ENCODE data around the gene EVPLL. TPM values are rescaled to one million over a fixed set of nuclear protein-coding genes. Genes with fewer than 3 reads are reported as not detected.

Gene EVPLL
- total RNA-seq (2021; ENCODE audit: unreplicated experiment) (not detected), Bru-seq, nascent RNA (not detected), BruChase-seq, experiment 1, labeled RNA remaining after a 2-hour chase (not detected), BruChase-seq, experiment 2, labeled RNA remaining after a 6-hour chase (percentile 8 among the genes with signal in this experiment)
- not detected for polyA plus RNA-seq (2012; ENCODE audit: insufficient read length)
- long read RNA-seq = 0 reads

- ATAC-seq (no peak), DNase-seq (ENCODE audit: low read depth, low spot score) (no peak)
- Histone ChIP-seq H3K27me3 (ENCODE audit: control insufficient read depth, insufficient read depth, low read length) (no peaks in the 10 kb centered on the region), H3K36me3 (ENCODE audit: control insufficient read depth, insufficient read depth, low read length) (no peaks in the 10 kb centered on the region), H3K4me1 (ENCODE audit: control insufficient read depth, insufficient read depth, low read length) (no peaks in the 10 kb centered on the region), H3K9me3 (ENCODE audit: control insufficient read depth, insufficient read depth, low read depth, low read length) (no peaks in the 10 kb centered on the region), H3K27ac (ENCODE audit: low read length) (no peak within 1 kb of the TSS), H3K4me3 (ENCODE audit: low read depth in 2 of 2, low read length in 2 of 2) (no peak within 1 kb of the TSS)
- intact Hi-C loops (cut with micrococcal nuclease; ENCODE audit: unreplicated experiment) = no loop called here
- in situ Hi-C loops (cut with HindIII; ENCODE audit: low pct_unique_long_range_greater_than_20kb, low sequenced_read_pairs) = no loop called here
- ChIA-PET POLR2A (no interaction called here), CTCF (no interaction called here)
- TF ChIP-seq TCF7L2 (IDR thresholded peaks at IDR 0.05; ENCODE audit: low read depth, low read length) = no peak
- no peak for TF ChIP-seq POLR2AphosphoS5 (IDR thresholded peaks at IDR 0.05; ENCODE audit: low read depth, low read length)
- no peak for TF ChIP-seq SIN3A (IDR thresholded peaks at IDR 0.05; ENCODE audit: borderline replicate concordance, insufficient read depth, low read depth, low read length)
- TF ChIP-seq, protein P1, sequence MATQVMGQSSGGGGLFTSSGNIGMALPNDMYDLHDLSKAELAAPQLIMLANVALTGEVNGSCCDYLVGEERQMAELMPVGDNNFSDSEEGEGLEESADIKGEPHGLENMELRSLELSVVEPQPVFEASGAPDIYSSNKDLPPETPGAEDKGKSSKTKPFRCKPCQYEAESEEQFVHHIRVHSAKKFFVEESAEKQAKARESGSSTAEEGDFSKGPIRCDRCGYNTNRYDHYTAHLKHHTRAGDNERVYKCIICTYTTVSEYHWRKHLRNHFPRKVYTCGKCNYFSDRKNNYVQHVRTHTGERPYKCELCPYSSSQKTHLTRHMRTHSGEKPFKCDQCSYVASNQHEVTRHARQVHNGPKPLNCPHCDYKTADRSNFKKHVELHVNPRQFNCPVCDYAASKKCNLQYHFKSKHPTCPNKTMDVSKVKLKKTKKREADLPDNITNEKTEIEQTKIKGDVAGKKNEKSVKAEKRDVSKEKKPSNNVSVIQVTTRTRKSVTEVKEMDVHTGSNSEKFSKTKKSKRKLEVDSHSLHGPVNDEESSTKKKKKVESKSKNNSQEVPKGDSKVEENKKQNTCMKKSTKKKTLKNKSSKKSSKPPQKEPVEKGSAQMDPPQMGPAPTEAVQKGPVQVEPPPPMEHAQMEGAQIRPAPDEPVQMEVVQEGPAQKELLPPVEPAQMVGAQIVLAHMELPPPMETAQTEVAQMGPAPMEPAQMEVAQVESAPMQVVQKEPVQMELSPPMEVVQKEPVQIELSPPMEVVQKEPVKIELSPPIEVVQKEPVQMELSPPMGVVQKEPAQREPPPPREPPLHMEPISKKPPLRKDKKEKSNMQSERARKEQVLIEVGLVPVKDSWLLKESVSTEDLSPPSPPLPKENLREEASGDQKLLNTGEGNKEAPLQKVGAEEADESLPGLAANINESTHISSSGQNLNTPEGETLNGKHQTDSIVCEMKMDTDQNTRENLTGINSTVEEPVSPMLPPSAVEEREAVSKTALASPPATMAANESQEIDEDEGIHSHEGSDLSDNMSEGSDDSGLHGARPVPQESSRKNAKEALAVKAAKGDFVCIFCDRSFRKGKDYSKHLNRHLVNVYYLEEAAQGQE (IDR thresholded peaks at IDR 0.05; ENCODE audit: insufficient read depth in 1 of 2, low read depth in 2 of 2, low read length in 1 of 2) = no peak
- TF ChIP-seq CTCF (IDR thresholded peaks at IDR 0.05) = no peak
- BruUV-seq (replicated peaks) = no TSS peak
Measured at GRCh38 chr17:18377437-18378204, at the start of gene EVPLL. Gene EVPLL (plus strand): TSS chr17:18377778. CDS start chr17:18380938, 3,160 bp downstream.

GRCh38 chr17:18328643-18329204 lies 48.9 kb upstream of the EVPLL start:
- Histone ChIP-seq H3K27ac (ENCODE audit: low read length) (no peak overlapping the region), H3K4me1 (ENCODE audit: control insufficient read depth, insufficient read depth, low read length) (no peaks in the 10 kb centered on the region), H3K9me3 (ENCODE audit: control insufficient read depth, insufficient read depth, low read depth, low read length) (no peaks in the 10 kb centered on the region), H3K4me3 (ENCODE audit: low read depth in 2 of 2, low read length in 2 of 2) (no peak overlapping the region), H3K36me3 (ENCODE audit: control insufficient read depth, insufficient read depth, low read length) (peaks cover 2% of the 10 kb centered on the region; the same call in 1 of the 2 replicates), H3K27me3 (ENCODE audit: control insufficient read depth, insufficient read depth, low read length) (no peaks in the 10 kb centered on the region)
- no peak for DNase-seq (ENCODE audit: low read depth, low spot score)
- no TSS peak for BruUV-seq (replicated peaks)
- ChIA-PET CTCF (no interaction called here), POLR2A (interaction anchor here (0.6 kb wide), 1 partner anchor 17 kb away, joined by 3 read pairs; no protein-coding TSS in a partner anchor)
- ATAC-seq = no peak
- in situ Hi-C loops (cut with HindIII; ENCODE audit: low pct_unique_long_range_greater_than_20kb, low sequenced_read_pairs) = no loop called here
- TF ChIP-seq TCF7L2 (IDR thresholded peaks at IDR 0.05; ENCODE audit: low read depth, low read length) = no peak
- no peak for TF ChIP-seq CTCF (IDR thresholded peaks at IDR 0.05)
- TF ChIP-seq, protein P1 (IDR thresholded peaks at IDR 0.05; ENCODE audit: insufficient read depth in 1 of 2, low read depth in 2 of 2, low read length in 1 of 2) = no peak
- TF ChIP-seq POLR2AphosphoS5 (IDR thresholded peaks at IDR 0.05; ENCODE audit: low read depth, low read length) = no peak
- no peak for TF ChIP-seq SIN3A (IDR thresholded peaks at IDR 0.05; ENCODE audit: borderline replicate concordance, insufficient read depth, low read depth, low read length)
- intact Hi-C loops (cut with micrococcal nuclease; ENCODE audit: unreplicated experiment) = no loop called here

All from Panc1 (cell line).